ENCODE measurements around the gene TNFRSF1B. TPM values are rescaled to one million over a fixed set of nuclear protein-coding genes. Genes with fewer than 3 reads are reported as not detected.

TNFRSF1B gene
- total RNA-seq, 1 experiment from 2014 or later = 0.61 TPM

DNA sequence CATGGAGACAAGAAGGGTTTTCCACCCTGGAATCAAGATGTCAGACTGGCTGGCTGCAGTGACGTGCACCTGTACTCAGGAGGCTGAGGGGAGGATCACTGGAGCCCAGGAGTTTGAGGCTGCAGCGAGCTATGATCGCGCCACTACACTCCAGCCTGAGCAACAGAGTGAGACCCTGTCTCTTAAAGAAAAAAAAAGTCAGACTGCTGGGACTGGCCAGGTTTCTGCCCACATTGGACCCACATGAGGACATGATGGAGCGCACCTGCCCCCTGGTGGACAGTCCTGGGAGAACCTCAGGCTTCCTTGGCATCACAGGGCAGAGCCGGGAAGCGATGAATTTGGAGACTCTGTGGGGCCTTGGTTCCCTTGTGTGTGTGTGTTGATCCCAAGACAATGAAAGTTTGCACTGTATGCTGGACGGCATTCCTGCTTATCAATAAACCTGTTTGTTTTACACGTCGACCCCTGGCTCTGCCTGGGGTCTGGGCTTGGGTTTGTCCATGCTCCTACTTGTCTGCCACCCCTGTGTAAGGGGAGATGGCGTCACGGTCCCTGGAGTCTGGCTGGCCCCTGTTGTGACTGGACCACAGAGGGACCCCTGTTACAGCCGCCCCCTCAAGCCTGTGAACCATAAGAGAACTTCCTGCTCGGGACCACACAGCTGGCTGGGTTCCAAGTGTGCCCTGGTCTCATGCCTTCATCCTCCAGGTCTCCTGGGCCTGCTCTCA lies 42.1 kb downstream of the TNFRSF1B start:
- BruUV-seq (replicated peaks) = no TSS peak
- peaks cover 6 to 9% of the 10 kb centered on the region in 2 experiments; a peak in 3 of 4 replicates for H3K4me1 ChIP-seq (ENCODE audit: control insufficient read depth in 1 of 2, insufficient read depth in 2 of 2, low read length in 2 of 2)

More for the DNA sequence above, 42.1 kb downstream of the TNFRSF1B start:
- Histone ChIP-seq H3K9ac (ENCODE audit: low read length) (no peak overlapping the region), H3K27ac (ENCODE audit: low read depth, low read length) (no peak overlapping the region), H3K4me2 (ENCODE audit: low read length) (no peak overlapping the region), H4K20me1 (ENCODE audit: insufficient read depth) (no peaks in the 10 kb centered on the region), H3K4me3 (replicated peaks in 1 of 2; ENCODE audit: low read depth in 1 of 2, low read length in 2 of 2) (no peak overlapping the region), H3K79me2 (ENCODE audit: insufficient read depth, low read length) (no peaks in the 10 kb centered on the region), H3K27me3 (ENCODE audit: insufficient read depth, low read length) (no peaks in the 10 kb centered on the region), H3K36me3 (ENCODE audit: control insufficient read depth in 1 of 2, insufficient read depth in 2 of 2, low read length in 2 of 2) (no peaks in the 10 kb centered on the region), H3K9me3 (ENCODE audit: control insufficient read depth in 1 of 2, insufficient read depth in 1 of 2, low read depth in 1 of 2, low read length in 2 of 2) (no peaks in the 10 kb centered on the region), H3K9me2 (ENCODE audit: insufficient read depth) (no peaks in the 10 kb centered on the region), H2AFZ (ENCODE audit: low read depth, low read length, poor library complexity, severe bottlenecking) (peak overlapping the region; percentile 85)
- RAD21 ChIA-PET (ENCODE audit: low non-redundant PET in 1 of 2, low total read pairs in 2 of 2, uncharacterized antibody in 2 of 2, unreplicated experiment in 2 of 2) = interaction anchor here (2.7 to 3.3 kb wide), 2 partner anchors 84 kb away, joined by 14 to 15 read pairs; no protein-coding TSS in a partner anchor
- intact Hi-C loops (cut with micrococcal nuclease) = loop anchor here (1.0 to 10.0 kb wide), 2 partner anchors 85 to 374 kb away; no protein-coding TSS in a partner anchor
- DNase-seq (ENCODE audit: low read depth, low spot score) = peak; percentile 68
- CTCF ChIA-PET = interaction anchor here (4.0 kb wide), 1 partner anchor 83 kb away, joined by 63 read pairs; no protein-coding TSS in a partner anchor
- TF ChIP-seq, protein P1, sequence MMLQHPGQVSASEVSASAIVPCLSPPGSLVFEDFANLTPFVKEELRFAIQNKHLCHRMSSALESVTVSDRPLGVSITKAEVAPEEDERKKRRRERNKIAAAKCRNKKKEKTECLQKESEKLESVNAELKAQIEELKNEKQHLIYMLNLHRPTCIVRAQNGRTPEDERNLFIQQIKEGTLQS (IDR thresholded peaks at IDR 0.05) = no peak
- no peak for TF ChIP-seq SRF (IDR thresholded peaks at IDR 0.05; ENCODE audit: low read depth)
- peak; percentile 99 for TF ChIP-seq RAD21 (IDR thresholded peaks at IDR 0.05; ENCODE audit: low read depth)
- TF ChIP-seq, protein P2, sequence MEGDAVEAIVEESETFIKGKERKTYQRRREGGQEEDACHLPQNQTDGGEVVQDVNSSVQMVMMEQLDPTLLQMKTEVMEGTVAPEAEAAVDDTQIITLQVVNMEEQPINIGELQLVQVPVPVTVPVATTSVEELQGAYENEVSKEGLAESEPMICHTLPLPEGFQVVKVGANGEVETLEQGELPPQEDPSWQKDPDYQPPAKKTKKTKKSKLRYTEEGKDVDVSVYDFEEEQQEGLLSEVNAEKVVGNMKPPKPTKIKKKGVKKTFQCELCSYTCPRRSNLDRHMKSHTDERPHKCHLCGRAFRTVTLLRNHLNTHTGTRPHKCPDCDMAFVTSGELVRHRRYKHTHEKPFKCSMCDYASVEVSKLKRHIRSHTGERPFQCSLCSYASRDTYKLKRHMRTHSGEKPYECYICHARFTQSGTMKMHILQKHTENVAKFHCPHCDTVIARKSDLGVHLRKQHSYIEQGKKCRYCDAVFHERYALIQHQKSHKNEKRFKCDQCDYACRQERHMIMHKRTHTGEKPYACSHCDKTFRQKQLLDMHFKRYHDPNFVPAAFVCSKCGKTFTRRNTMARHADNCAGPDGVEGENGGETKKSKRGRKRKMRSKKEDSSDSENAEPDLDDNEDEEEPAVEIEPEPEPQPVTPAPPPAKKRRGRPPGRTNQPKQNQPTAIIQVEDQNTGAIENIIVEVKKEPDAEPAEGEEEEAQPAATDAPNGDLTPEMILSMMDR (IDR thresholded peaks at IDR 0.05 in 2 of 3, conservative IDR thresholded peaks at IDR 0.05 in 1 of 3; ENCODE audit: borderline replicate concordance in 1 of 3, insufficient read depth in 1 of 3, low read depth in 2 of 3, low read length in 2 of 3) = peak; percentile 81 to 97 (median 91)
- no peak for TF ChIP-seq EZH2phosphoT487 (IDR thresholded peaks at IDR 0.05; ENCODE audit: borderline replicate concordance)
- TF ChIP-seq JUND (IDR thresholded peaks at IDR 0.05) = no peak
- ATAC-seq = peak; percentile 95
- POLR2A ChIA-PET = no interaction called here
